NOMO-1 (cell line): Measurements from ENCODE around the gene MAF.

Source experiments
- DNase-seq, 2 experiments: peaks; one replicate each; lab custom pipeline; 2025; ENCODE audit not compliant: unreplicated experiment in 2 of 2; lab: John Stamatoyannopoulos, UW

MAF gene

GRCh38 chr16:79600638-79601091 lies at the start of gene MAF:
MAF (minus strand) TSS chr16:79600737; CDS start chr16:79599902, 835 bp downstream.
- DNase-seq: peak; percentile 86 to 87

GRCh38 chr16:79648826-79649225 lies 48.3 kb upstream of the MAF start:
- no peak for DNase-seq

- DNase-seq: no peak
These were observed 47.0 kb upstream of the MAF start for GRCh38 chr16:79647586-79647985.

GRCh38 chr16:79645701-79646100 lies 45.2 kb upstream of the MAF start:
- no peak for DNase-seq

GRCh38 chr16:79644971-79645667 lies 44.6 kb upstream of the MAF start:
- no peak for DNase-seq

- no peak for DNase-seq
These were observed 42.1 kb upstream of the MAF start for GRCh38 chr16:79642652-79643051.

GRCh38 chr16:79640513-79641360 lies 40.2 kb upstream of the MAF start:
- DNase-seq: no peak

- DNase-seq: no peak
These were observed 39.2 kb upstream of the MAF start for GRCh38 chr16:79639576-79640311.

- DNase-seq: no peak
These were observed 37.8 kb upstream of the MAF start for GRCh38 chr16:79638386-79638785.

- no peak for DNase-seq
These were observed 35.0 kb upstream of the MAF start for GRCh38 chr16:79635488-79635887.

- no peak for DNase-seq
These were observed 33.8 kb upstream of the MAF start for GRCh38 chr16:79634298-79634697.

- no peak for DNase-seq
These were observed 31.8 kb upstream of the MAF start for GRCh38 chr16:79632289-79632688.

- DNase-seq: no peak
These were observed 28.5 kb upstream of the MAF start for GRCh38 chr16:79628988-79629387.

- peak in 1 of 2 experiments; percentile 31 for DNase-seq
These were observed 28.0 kb upstream of the MAF start for GRCh38 chr16:79628501-79628975.

GRCh38 chr16:79627092-79627491 lies 26.6 kb upstream of the MAF start:
- no peak for DNase-seq

GRCh38 chr16:79625738-79626137 lies 25.2 kb upstream of the MAF start:
- no peak for DNase-seq

- DNase-seq: no peak
These were observed 23.3 kb upstream of the MAF start for GRCh38 chr16:79623824-79624223.

- no peak for DNase-seq
These were observed 22.5 kb upstream of the MAF start for GRCh38 chr16:79623062-79623461.

GRCh38 chr16:79621027-79621426 lies 20.5 kb upstream of the MAF start:
- no peak for DNase-seq

GRCh38 chr16:79618692-79619050 lies 18.1 kb upstream of the MAF start:
- DNase-seq: no peak

- no peak for DNase-seq
These were observed 17.6 kb upstream of the MAF start for GRCh38 chr16:79618041-79618691.
